Heart left ventricle (tissue), 16 donors: Measurements from ENCODE around the gene DRGX. TPM values are rescaled to one million over a fixed set of nuclear protein-coding genes. Genes with fewer than 3 reads are reported as not detected.

Experiments
- ATAC-seq, 4 donors: fragments of 200-7000 bp; cut with Tn5 transposase; one replicate each; pipeline ENCODE4 v1.9.1; 2020 to 2022; ENCODE audit warnings: moderate library complexity in 4 of 4, mild to moderate bottlenecking in 3 of 4, moderate number of reproducible peaks in 1 of 4
- DNase-seq, 5 donors: peaks; one replicate each; pipeline ENCODE4 v3.0.0-alpha.2; 2020
- H3K27ac ChIP-seq, 12 donors: fragments of 200-600 bp; sonication (generic) in 4 of 12; one replicate each; pipeline versions ENCODE4 v1.5.0 to v1.8.0; 2016 to 2022; ENCODE audit warnings: mild to moderate bottlenecking in 2 of 12
- H3K27me3 ChIP-seq, 9 donors: fragments of 200-600 bp; sonication (generic) in 2 of 9; one replicate each; pipeline versions ENCODE4 v1.5.1 to v1.8.0; 2016 to 2022; ENCODE audit warnings: mild to moderate bottlenecking in 3 of 9
- H3K36me3 ChIP-seq, 9 donors: fragments of 200-600 bp; sonication (generic) in 2 of 9; one replicate each; pipeline versions ENCODE4 v1.5.0 to v1.8.0; 2018 to 2022; ENCODE audit warnings: mild to moderate bottlenecking in 2 of 9
- H3K4me1 ChIP-seq, 12 donors: fragments of 200-600 bp; sonication (generic) in 4 of 12; one replicate each; pipeline versions ENCODE4 v1.5.0 to v1.8.0; 2016 to 2022; ENCODE audit warnings: mild to moderate bottlenecking in 3 of 12
- H3K4me3 ChIP-seq, 12 donors: fragments of 200-600 bp; sonication (generic) in 4 of 12; one replicate each; pipeline versions ENCODE4 v1.5.0 to v1.8.0; 2017 to 2022; ENCODE audit warnings: mild to moderate bottlenecking in 9 of 12, moderate library complexity in 4 of 12
- H3K9me3 ChIP-seq, 12 donors: fragments of 200-600 bp; sonication (generic) in 4 of 12; one replicate each; pipeline versions ENCODE4 v1.5.0 to v1.8.0; 2016 to 2022; ENCODE audit warnings: mild to moderate bottlenecking in 1 of 12
- POLR2A ChIP-seq, 2 donors: fragments of 450-650 bp; IDR thresholded peaks; one replicate each; pipeline ENCODE4 v1.6.1; 2017; ENCODE audit warnings: antibody characterized with exemption in 2 of 2, mild to moderate bottlenecking in 2 of 2, moderate library complexity in 2 of 2
- WGBS, 4 donors: extraction: QIAGEN DNeasy Blood & Tissue Kit in 2 of 4; methylation state at CpG; one replicate each; pipeline versions ENCODE4 v1.1.5 to v1.1.7; 2013 to 2018; 5-methylcytosine and 5-hydroxymethylcytosine counted together
- intact Hi-C, 10 donors: fragments of 100-400 bp; cut with DNase I; formaldehyde crosslinking; loops; one replicate each; pipeline versions ENCODE4 v1.11.1 to v1.14.2; 2022
- polyA plus RNA-seq, 2 donors: library from polyadenylated mRNA; stranded (reverse); fragments of 200-250 nt; gene quantifications; one replicate each; pipeline ENCODE4 v1.2.3, GENCODE V29; 2013
- total RNA-seq, 9 donors: library from RNA; depleted of rRNA in 2 of 9; stranded (reverse); fragments of >200 nt in 2 of 9; fragmentation: NEBNext Ultra II Directional in 3 of 9; extraction: Animal tissue kit (Norgen Biotek cat#: 25700) in 3 of 9; gene quantifications; one replicate each; pipeline versions ENCODE4 v1.1.0 to v1.2.4, GENCODE V29; 2016 to 2023
- TF ChIP-seq, protein P1 (sequence below), 12 donors: fragments of 200-600 bp; sonication (generic) in 4 of 12; IDR thresholded peaks; one replicate each; pipeline versions ENCODE4 v1.5.0 to v1.8.0; 2018 to 2022; ENCODE audit warnings: antibody characterized with exemption in 12 of 12, mild to moderate bottlenecking in 5 of 12
- donor health status: ischemic (EF 13 %, LVEDD 7.1; RV severe dilation, severe dysfunction).
- donor health status: healthy with polysubstance abuse.
- donor health status: DM: no; HTN: yes; CAD: no.
- donor health status: DM: no; HTN: no; CAD: no.
- donor health status: ischemic (EF 25% LVEDD 6.9; RV normal size, moderate dysfunction).
- donor health status: ischemic (EF 25% LVEDD 5.7; RV mildly dilated, moderate dysfunction).
- donor health status: healthy.
- donor health status: DM: yes; HTN: yes; CAD: no.
- donor health status: ischemic (EF 35%, LVEDD 5.7; RV mildly dilated, moderate dysfunction).
- donor health status: nonischemic (EF 11% LVEDD 7.7; RV severe dilation, severe dysfunction).
- donor health status: DM: yes; HTN: yes; CAD: no.
- donor health status: PGD.
- donor health status: ischemic (EF 29% LVEDD 5.4; RV normal size, mild dysfunction).
- donor health status: nonischemic (EF 23%, LVEDD 6.1; RV moderate dilation, normal function).

The DRGX gene
- total and polyA plus RNA-seq, 11 donors = not detected

DNA sequence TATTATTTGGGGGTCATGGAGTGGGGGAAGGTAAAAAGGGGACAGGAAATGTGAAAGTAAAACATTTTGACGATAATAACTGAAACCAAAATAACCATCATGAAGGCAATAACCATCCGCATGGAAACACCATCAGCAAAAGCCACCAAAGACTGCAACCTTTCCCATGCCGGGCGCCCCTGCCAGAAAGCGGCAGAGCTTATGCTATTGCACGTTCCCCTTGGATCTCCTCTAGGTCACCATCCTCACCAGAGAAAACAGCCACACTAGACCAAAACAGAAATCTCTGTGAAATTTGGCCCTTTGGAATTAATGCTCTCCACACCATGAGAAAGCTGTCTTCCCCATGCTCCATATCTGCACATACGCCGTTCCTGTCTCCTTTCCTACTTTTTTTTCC lies 31.1 kb downstream of the DRGX start:
- DNase-seq = no peak
- TF ChIP-seq, protein P1, sequence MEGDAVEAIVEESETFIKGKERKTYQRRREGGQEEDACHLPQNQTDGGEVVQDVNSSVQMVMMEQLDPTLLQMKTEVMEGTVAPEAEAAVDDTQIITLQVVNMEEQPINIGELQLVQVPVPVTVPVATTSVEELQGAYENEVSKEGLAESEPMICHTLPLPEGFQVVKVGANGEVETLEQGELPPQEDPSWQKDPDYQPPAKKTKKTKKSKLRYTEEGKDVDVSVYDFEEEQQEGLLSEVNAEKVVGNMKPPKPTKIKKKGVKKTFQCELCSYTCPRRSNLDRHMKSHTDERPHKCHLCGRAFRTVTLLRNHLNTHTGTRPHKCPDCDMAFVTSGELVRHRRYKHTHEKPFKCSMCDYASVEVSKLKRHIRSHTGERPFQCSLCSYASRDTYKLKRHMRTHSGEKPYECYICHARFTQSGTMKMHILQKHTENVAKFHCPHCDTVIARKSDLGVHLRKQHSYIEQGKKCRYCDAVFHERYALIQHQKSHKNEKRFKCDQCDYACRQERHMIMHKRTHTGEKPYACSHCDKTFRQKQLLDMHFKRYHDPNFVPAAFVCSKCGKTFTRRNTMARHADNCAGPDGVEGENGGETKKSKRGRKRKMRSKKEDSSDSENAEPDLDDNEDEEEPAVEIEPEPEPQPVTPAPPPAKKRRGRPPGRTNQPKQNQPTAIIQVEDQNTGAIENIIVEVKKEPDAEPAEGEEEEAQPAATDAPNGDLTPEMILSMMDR (IDR thresholded peaks at IDR 0.05) = no peak
- TF ChIP-seq POLR2A (IDR thresholded peaks at IDR 0.05) = no peak
- WGBS, 4 donors = 92 to 94% (median 94%) methylated on average over 8 of the region's 8 CpGs
- Histone ChIP-seq H3K9me3 (no peaks in the 10 kb centered on the region), H3K4me3 (no peak overlapping the region), H3K36me3 (no peaks in the 10 kb centered on the region), H3K4me1 (peaks cover 0 to 26% (median 16%) of the 10 kb centered on the region in 12 donors), H3K27ac (no peak overlapping the region), H3K27me3 (no peaks in the 10 kb centered on the region)
- no peak for ATAC-seq
- intact Hi-C loops = loop anchor here in 4 of 10 donors (5.0 to 10.0 kb wide), 3 partner anchors 140 to 382 kb away; no protein-coding TSS in a partner anchor

DNA sequence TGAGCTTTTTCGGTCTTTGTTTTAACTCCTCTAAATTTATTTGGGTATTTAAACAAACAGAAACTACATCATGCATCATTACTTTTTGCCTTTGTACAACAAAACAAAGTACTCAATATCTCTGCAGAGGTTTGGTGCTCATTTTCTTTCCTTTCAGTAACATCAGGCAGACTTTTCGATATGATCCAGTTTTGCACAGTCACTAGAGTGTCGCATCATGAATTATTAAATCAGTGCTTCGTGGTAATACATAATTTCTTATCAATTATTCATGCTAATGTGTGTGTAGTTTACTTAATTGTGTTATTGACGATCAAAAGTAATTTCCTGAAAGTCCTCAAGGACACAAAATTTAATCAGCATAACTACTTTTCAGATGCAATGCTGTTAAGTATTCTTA lies 31.8 kb downstream of the DRGX start:
- no peak overlapping the region for H3K4me3 ChIP-seq
- intact Hi-C loops = loop anchor here in 3 of 10 donors (10.0 kb wide), 2 partner anchors 139 to 379 kb away; no protein-coding TSS in a partner anchor
- TF ChIP-seq, protein P1 (IDR thresholded peaks at IDR 0.05) = no peak
- TF ChIP-seq POLR2A (IDR thresholded peaks at IDR 0.05) = no peak
- no peaks in the 10 kb centered on the region for H3K36me3 ChIP-seq
- no peak for ATAC-seq
- H3K27me3 ChIP-seq = no peaks in the 10 kb centered on the region
- H3K4me1 ChIP-seq = peaks cover 0 to 29% (median 16%) of the 10 kb centered on the region in 12 donors
- no peak overlapping the region for H3K27ac ChIP-seq
- 86 to 93% (median 89%) methylated on average over 5 of the region's 5 CpGs for WGBS, 4 donors
- H3K9me3 ChIP-seq = no peaks in the 10 kb centered on the region
- no peak for DNase-seq

DNA sequence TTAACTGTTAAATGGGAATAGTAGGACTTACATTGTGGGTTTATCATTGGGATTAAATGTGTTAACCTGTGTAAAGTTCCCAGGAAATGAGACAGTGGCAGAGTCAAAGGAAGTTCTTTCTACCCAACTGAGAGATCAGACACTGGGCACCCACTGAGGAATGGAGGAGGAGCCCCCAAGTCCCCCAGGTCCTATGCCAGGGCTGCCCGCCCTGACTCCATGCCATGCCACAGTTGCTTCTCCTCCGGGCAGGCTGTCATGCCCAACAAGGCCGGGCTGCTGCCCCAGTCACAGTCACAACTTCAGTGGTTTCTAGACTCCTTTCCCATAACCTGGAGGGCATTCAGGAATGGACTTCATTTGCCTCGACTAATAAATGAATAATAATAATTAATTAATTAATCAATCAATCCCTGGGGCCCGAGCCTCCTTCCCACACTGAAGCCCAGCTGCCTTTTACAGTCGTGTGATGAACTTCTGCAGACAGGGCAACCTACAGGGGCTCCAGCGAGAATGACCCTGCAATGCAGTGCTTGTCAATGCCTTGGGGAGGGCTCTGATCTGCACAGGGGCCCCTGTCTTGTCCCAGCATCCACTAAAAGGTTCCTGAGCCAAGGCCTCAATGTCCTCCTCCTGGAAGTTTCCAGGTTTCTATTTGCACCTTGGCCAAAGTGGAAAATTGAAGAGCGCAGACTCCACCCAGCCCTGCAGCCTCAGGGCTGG lies 32.4 kb downstream of the DRGX start:
- Histone ChIP-seq H3K27ac (no peak overlapping the region), H3K36me3 (no peaks in the 10 kb centered on the region), H3K4me1 (peaks cover 0 to 29% (median 16%) of the 10 kb centered on the region in 12 donors), H3K9me3 (no peaks in the 10 kb centered on the region), H3K27me3 (no peaks in the 10 kb centered on the region), H3K4me3 (no peak overlapping the region)
- no peak for DNase-seq
- TF ChIP-seq, protein P1 (IDR thresholded peaks at IDR 0.05) = no peak
- TF ChIP-seq POLR2A (IDR thresholded peaks at IDR 0.05) = no peak
- intact Hi-C loops = loop anchor here in 3 of 10 donors (10.0 kb wide), 2 partner anchors 139 to 379 kb away; no protein-coding TSS in a partner anchor
- no peak for ATAC-seq
- 86 to 93% (median 91%) methylated on average over 8 of the region's 8 CpGs for WGBS, 4 donors

DNA sequence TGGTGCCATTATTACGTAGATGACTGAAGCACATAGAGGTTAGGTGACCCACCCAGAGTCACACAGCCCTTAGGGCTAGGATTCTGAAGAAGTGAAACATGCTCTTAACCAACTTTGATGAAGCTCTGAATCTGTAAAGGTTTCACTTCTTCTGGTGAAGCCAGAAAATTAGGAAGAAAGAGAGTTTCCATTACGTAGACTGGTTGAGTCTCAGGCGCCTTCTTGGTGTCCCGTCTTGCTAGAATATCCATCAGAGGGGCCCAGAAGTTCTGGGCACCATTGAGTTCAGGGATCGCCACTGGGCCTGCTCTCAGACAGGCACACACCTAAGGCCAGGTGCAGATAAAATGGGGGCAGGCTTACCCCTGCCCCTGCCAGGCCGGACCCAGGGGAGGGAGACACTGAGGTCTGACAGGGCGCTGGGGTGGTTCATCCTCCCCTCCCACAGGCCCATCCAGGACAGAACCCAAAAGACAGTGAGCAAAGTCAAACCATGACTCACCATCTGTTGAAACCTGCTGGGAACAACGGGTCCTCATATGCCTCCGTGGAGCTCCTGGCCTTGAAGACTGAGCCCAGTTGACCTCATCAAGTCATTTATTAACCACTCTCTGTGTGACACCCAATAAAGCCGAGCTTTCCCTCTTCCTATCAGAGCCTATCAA lies 33.2 kb downstream of the DRGX start:
- 90 to 98% (median 94%) methylated on average over 8 to 10 of the region's 10 CpGs for whole genome bisulfite sequencing, 4 donors
- Histone ChIP-seq H3K27ac (no peak overlapping the region), H3K4me1 (peaks cover 0 to 29% (median 16%) of the 10 kb centered on the region in 12 donors), H3K4me3 (no peak overlapping the region), H3K27me3 (no peaks in the 10 kb centered on the region), H3K36me3 (no peaks in the 10 kb centered on the region), H3K9me3 (peaks cover 0 to 4% (median 0%) of the 10 kb centered on the region in 12 donors)
- intact Hi-C loops = loop anchor here in 3 of 10 donors (10.0 kb wide), 2 partner anchors 138 to 378 kb away; no protein-coding TSS in a partner anchor
- ATAC-seq (no peak), DNase-seq (no peak)
- TF ChIP-seq, protein P1 (IDR thresholded peaks at IDR 0.05) = no peak
- TF ChIP-seq POLR2A (IDR thresholded peaks at IDR 0.05) = no peak
